Measurements from ENCODE around the gene KRT9.
"Not testable (repeated sequence)": the region's sequence is repeated elsewhere in the genome, so short reads cannot be mapped to it uniquely, and the experiment has no call there.

The KRT9 gene

DNA sequence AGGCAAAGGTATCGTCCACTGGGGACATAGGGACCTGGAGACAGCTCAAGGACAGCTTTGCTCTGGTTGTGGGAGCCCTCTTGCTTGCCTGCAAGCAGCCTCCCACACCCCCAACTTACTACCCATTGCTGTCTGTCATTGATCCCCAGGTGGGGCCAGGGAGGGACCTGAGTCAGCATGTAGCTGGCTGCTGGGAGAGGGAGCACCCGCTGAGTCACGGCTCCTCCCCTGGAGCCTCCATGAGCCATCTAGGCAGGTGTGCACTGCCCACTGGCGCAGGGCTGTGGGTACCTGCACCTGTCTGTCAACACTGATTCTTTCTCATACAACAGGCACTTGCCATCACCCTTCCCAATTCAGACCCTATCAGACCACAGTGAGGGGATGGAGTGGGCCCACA, 4.9 kb upstream of the KRT9 start:
- not testable (repeated sequence) for DNase-seq

DNA sequence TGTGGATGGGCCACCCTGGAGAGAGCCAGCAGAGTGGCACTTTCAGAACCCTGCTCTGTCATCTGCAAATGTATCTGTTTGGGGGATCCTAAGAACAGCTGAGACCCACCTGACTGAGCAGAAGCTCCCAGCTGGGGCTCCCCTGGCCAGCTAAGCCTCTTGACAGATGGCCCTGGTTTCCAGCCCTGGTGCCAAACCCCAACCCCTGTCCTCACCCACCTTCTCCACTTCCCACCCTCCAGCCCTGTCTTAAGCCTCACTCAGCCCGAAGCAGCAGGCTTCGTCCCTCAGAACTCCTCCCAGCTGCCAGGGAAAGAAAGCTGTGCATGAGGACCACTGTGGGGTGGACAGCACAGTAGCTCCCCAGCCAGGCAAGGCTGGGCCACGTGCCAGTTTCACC, 3.5 kb upstream of the KRT9 start:
- no peak for DNase-seq

DNA sequence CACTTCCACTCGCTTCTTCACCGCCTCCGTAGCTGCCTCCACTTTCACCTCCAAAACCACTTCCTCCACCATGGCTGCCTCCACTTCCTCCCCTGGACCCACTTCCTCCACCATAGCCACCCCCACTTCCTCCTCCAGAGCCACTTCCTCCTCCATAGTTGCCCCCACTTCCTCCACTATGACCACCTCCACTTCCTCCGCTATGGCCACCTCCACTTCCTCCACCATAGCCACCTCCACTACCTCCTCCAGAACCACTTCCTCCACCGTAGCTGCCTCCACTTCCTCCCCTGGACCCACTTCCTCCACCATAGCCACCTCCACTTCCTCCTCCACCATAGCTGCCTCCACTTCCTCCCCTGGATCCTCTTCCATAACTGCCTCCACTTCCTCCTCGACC, 4.5 kb downstream of the KRT9 start:
- DNase-seq, result no peak

DNA sequence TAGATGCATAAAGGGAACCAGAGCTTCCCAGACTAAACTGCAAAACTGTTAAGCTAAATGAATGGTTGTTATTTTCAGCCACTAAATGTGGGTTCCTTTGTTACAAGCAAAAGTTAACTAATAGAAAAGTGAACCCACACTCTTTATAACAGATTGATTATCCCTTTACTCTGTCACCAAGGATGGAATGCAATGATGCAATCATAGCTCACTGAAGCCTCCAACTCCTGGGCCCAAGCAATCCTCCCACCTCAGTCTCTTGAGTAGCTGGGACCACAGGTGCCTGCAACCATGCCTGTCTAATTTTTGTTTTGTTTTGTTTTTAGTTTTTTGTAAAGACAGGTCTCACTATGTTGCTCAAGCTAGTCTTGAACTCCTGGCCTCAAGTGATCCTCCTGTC, 6.5 kb downstream of the KRT9 start:
- no peak for DNase-seq

DNA sequence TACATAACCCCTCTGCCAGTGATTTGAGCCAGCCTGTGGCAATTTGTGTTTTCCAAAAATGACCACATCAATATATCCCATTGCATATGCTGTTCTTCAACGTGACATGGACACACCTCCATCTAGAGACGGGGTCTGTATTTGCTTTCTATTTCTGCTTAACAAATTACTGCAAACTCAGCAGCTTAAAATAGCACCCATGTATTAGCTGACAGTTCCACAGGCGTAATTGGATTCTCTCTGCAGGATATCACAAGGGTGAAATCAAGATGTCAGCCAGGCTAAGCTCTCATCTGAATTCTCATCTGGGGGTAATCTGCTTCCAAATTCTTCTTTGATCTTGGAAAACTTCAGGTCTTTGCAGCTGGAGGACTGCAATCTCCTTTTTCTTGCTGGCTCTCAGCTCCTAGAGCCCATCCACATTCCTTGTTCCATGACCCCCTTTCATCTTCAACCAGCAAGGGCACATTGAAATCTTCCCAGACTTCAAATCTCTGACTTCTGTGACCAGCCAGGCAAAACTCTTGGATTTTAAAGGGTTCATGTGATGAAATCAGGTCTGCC, 8.2 kb downstream of the KRT9 start:
- DNase-seq, result no peak

DNA sequence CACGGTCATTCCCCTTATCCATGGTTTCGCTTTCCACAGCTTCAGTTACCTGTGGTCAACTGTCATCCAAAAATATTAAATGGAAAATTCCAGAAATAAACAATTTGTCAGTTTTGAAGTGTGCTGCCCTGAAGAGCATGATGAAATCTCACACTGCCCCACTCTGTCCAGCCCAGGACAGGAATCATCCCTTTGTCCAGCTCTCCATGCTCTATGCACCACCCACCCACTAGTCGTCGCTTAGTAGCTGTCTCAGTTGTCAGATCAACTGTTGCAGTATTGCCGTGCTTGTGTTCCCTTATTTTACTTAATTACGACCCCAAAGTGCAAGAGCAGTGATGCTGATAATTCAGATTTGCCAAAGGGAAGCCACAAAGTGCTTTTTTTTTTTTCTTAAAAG, 10.3 kb downstream of the KRT9 start:
- DNase-seq, result no peak

DNA sequence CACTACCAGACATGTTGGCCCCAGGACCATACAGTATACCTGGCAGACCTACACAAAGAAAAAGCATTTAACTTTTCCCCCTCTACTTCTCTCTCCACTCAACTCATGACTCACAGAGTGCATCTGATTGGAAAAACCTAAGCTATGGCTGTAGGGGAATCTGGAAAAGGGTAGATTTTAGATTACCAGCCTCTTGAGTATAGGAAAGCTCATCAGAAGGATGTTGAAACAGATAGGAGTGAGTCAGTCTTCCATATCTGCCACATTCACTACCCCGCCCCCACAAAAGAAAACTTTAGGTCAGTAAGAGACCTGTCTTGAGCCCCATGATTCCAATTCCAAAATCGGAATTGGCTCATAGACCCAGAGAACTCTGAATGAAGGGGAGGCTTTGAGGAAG, 12.3 kb downstream of the KRT9 start:
- no peak for DNase-seq

DNA sequence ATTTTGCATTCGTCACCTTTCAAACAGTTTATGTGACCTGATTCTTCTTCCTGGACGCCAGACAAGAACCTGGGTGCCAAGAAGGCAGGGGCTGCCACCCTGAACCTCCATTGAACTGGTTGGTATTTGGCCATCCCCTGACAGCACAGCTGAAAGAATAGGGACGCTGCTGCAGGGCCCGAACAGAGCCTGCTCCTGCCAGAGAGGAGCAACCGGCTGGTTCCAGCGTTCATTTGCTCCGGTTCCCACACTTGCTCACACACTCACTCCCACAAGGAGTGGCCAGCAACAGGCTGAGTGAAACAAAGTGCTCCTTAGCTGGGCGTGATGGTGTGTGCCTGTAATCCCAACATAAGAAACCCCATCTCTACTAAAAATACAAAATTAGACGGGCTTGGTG, 14.9 kb downstream of the KRT9 start:
- DNase-seq, result no peak

DNA sequence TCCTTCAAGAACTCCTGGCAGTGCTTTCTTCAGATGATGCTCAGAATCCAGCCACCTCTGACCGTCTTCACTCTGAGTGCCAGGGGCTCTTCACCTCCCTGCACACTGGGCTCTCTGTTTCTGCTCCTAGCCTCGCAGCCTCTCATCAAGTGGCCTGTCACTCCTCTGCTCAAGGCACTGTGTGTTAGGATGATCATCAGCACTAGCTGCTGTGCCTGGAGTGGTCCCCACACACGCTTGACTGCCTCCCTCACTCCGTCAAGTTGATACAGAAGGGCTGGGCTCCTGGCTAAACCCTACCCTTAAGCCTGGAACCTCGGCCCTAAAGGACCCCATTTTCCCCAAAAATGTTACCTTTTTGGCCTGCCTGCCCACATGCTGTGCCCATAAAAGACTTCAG, 15.6 kb downstream of the KRT9 start:
- no peak for DNase-seq

DNA sequence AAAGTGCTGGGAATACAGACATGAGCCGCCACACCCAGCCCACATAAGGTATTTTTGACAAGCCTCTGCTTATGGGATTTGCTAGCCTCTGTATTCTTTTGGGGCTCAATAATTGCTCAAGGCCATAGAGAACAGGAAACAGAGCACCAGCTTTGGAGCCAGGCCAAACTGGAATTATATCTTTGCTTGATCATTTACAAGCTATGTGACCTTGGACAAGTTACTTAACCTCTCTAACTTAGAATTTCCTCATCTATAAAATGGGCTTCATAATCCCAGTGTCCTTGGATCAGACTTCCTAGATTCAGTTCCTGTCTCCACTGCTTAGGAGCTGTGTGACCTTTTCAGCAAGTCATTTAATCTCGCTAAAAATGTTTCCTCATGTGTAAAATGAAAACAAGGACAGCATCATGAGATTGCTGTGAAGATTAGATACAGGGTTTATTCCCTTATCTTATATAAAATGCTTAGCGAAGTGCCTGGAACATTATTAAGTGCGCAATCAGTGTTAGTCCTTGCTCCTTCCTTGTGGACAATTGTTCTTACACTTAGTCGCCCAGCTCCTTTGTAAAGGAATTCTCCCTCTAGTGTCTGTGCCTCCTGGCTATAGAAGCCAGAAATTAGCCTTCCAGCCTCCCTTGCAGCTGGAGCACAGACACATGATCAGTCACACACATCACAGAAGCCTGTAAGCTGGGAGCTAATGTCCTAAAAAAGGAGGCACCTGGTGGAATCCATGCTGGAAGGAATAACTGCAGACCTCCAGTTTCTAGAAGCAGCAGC, 16.6 kb downstream of the KRT9 start:
- DNase-seq, result no peak

DNA sequence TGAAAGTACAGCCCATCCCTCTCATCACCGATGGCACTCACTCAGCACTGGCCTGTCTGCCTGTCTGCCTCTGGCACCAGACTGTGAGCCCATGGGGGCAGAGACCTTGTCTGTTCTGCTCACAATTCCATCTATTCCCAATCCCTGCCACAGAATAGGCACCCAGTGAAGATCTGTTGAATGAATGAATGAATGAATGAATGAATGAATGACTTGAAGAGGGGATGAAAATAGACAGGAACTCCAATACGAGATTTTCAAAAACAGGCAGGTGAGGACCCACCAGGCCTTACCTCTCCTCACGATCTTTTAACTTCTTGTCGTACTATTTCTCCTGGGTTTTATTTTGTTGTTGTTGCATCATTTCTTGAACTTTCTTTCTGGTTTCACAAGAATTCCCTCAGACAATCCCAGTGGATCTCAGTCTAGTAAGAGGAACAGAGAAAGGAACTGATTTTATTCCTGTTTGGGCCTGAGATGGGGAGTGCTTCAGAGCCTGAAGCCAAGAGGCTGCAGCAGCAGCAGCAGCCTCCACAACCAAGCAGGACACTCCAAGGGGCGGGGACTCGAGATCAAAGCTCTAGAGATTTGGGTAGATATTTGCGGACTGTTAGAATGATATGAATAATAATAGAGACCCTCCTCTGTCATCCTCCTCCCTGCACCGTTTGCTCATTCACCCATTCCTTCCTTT, 17.7 kb downstream of the KRT9 start:
- no peak for DNase-seq

DNA sequence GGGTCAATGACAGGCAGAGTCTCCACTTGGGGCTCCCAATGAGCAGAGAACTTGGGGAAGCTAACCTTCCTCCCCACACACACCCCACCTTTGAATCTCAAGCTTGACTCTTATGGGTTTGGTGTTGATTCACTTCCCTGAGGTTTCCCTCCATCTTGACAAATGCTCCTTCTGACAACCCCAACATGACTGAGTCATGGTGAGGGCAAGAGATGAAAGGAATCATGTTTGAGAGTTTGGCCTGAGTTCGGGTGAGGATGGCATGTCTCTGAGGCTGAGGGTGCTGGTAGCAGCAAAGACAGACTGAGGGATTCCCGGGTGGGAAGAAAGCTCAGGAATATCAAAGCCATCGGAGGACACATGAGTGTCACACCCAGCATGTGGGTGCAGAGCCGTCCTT, 18.7 kb downstream of the KRT9 start:
- no peak for DNase-seq

DNA sequence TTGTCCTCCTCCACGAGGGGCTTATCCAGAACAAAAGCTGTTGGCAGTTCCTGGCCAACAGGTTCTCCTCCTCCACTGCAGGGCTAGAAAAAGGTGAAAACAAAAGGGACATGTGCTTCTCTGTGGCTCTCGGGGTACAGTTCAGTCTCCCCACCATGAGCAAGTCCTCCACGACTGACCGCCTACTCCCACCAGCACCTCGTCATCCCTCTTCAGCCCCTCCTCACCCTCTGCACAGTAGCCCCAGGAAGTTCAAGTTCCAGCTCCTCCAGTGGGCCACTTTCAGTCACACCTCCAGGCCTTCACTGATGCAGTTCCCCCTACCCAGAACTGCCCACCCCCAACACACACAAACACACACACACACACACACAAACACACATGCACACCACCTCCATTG, 19.4 kb downstream of the KRT9 start:
- no peak for DNase-seq

DNA sequence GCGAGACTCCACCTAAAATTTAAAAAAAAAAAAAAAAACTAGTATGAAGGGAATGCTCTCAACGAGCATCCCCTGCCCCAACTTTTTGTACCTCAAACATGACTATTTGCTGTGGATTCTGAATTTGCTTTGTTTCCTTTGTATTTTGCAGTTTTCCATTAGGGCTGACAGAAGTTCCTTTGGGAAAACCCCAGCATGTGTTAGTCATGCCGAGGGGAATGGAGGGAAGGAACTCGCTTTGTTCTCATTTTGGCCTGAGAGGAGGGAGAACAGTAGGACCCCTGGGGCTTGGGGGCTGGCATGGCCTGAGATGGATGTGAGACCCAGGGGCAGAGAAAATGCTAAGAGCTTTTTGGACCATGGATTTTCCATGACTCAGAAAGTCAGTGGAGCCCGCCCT, 20.5 kb downstream of the KRT9 start:
- DNase-seq, result no peak

DNA sequence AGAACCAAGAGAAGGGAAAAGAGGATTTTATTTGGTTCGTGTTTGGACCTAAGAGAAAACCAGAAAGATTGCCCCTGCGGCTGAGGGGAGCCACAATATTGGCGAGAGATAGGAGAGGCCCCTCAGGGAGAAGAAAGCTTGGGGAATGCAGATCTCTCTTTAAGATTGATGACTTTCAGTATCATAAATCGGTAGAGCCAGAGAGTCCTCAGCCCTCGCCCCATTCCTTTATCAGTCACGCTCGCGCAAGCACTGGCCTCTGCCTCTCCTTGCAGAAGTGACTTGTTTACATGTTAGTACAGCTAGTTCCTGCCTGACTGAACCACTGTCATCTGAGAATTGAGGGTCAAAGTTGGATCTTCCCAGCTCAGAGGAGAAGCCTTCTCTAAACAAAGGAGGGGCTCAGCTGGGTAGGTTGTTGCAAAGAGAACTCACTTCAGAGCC, 22.2 kb downstream of the KRT9 start:
- no peak for DNase-seq

DNA sequence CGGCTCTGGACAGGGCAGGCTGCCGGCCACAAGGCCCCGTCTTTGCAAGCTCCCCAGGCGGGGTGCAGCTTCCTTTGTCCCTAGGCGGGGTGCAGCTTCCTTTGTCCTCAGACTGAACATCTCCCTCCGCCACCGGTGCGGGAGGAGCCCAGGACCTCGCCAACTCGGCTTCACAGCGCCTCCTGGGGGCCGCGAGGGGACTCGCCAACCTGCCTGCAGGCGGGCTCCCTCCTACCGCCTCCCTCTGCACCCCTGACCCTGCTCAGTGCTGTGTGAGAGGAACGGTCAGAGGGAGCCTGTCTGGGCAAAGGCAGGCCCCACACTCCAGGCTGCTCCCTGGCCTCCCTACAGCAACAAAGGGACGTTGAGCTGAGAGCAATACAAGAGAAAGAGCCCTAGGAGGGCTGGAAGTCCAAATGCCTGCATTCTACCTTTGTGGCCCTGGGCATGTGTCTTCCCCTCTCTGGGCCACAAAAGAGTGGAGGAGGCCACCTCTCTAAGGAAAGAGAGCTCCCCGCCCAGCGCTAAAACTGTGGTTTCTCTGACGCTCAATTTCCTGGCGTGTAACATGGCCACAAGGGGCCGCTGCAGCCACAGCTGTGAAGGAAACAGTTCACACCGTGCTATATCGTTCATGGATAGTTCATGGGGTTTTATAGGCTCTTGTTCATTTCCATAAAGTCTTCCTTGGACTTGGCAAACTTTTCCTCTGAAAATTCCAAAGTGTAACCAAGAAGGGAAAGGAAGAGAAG, 22.8 kb downstream of the KRT9 start:
- peak; percentile 85 for DNase-seq

DNA sequence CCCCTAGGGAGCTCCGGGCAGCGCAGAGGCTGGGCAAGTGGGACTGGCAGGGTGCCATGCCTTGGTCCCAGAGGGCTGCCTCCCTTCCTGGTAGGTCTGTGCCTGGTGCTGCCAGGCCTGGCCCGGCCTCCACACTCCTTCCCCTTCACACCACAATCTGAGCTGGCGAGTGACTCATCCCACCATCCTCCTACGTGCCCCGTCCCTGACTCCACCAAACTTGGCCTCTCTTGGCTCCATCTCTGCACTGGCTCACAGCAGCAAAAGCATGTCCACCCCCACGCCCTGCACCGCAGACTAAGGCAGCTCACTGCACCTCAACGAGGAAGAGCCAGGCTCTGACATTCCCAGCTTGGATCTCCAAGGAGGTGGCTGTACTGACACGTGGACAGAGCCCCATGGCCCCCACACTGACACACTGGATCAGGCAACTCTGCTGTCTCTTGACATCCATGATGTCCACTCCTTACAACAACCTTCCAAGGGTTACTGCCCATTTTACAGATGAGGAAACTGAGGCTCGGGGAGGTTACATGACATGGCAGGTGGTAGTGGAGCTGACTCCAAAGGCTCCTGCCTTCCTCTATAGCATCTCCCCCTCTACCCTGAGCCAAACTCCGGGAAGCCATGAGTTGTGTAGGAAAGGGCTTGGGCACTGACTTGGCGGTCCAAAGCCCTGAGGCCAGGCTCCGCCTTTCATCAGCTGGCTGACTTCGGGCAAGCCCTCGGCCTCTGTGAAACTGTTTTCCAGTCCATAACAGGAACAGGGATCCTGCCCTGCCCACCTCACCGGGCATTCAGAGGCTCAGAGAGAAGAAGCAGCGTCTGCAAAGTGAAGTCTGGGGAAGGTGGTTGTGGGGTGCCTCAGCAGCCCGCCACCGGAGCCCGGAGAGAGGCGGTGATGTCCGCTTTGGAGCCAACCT, 23.7 kb downstream of the KRT9 start:
- DNase-seq, result peak; percentile 53

DNA sequence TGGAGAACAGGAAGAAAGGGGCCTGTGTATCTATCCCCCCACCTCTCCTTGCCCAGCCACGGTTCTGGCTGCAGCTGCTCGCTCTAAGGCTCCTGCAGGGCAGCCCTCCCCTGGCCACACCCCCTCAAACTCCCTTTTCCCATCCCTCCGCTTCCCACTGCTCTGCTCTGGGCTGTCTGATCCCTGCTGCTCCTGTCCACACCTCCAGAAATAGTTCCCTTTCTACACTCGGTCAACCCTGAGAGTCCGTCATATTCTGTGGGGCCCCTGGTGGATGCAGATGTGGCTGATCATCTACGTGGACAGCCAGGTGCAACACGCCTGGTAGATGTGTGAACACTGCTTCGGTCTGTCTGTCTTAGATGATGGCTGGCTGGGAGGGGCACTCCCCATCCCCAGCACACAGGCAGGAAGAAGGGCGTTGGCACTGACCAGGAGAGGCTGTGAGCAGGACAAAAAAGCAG, 24.4 kb downstream of the KRT9 start:
- peak; percentile 43 for DNase-seq

DNA sequence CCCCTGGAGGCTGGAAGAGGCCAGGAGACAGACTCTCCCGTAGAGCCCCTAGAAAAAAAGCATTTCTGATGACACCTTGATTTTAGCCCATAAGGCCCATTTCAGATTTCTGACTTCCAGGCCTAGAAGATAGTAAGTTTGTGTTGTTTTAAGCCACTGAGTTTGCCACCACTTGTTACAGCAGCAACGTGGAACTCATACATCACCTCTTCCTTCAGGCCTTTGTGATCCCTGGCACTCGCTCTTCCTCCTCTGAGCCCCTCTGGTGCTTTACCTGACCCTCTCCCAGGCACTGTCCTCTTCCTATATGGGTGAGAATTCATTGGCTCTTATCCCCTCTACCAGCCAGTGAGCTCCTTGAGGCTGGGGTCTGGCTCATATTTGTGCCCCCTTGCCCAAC, 25.0 kb downstream of the KRT9 start:
- DNase-seq, result no peak

DNA sequence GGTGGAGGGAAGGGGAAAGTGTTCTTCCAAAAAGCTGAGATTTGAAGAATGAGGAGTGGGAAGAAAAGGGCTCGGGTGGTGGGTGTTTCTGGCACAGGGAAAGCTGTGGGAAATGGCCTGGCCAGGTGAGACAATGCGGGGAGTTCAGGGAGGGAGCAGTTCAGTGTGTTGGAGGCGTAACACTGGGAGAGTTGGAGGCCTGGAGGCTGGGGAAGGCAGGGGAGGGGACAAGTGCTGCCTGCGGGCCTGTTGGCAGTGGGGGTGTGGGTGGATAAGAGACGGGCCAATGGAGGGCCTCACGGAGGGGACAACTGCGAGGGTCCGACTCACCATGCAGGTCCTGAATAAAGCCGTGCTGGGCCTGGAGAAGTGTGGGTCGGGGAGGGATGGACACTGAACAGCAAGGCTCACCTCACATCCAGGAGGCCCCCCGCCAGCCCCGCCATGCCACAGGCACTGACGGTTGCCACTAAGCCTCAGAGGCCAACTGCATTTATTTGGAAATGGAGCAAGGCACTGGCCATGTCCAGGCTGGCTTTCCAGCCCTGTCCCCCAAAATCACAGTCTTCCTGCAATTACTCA, 25.9 kb downstream of the KRT9 start:
- no peak for DNase-seq

DNA sequence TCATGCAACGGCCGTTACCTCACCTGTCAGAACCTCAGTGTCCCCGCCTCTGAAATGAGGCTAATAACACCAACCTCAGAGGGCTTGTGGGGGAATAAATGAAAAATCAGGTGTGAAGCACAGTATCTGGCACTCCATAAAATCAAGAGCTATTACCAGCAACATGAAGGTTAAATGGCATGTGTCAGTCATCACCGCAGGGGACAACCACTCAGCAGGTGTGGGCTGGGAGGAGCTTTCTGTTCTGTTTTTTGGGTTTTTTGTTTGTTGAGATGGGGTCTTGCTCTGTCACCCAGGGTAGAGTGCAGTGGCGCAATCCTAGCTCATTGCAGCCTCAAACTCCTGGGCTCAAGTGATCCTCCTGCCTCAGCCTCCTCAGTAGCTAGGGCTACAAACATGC, 26.9 kb downstream of the KRT9 start:
- no peak for DNase-seq

DNA sequence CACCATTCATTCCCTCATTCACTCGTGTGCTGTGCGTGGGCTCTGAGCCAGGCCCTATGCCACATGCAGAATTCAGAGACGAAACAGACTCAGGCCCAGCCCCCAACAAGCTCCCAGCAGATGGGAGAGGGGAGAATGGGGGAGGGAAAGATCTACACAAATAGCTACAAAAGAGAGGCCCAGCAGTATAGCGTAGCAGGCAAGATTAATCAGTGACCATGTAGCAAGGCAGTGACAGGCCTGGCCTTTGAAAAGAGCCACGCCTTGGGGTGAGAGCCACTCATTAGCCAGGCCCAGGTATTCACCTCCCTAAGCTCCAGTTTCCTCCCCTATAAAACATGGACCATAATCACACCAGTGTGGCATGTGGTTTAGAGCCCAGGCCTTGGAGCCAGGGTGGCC, 27.4 kb downstream of the KRT9 start:
- DNase-seq, result peak; percentile 71

Data from DMS153 (cell line).